Cardiac fibroblast (primary cell): ENCODE results near the gene DDX42.

ENCODE experiments used
- DNase-seq, 2 donors: peaks; one replicate each; pipeline versions ENCODE4 v3.0.0 to v3.0.0-alpha.2; 2010; ENCODE audit warnings: low read depth in 2 of 2
- H3K4me3 ChIP-seq, 2 donors: replicated peaks in 1 of 2; 1 replicate in 1 of 2; 2 replicates in 1 of 2; pipeline ENCODE4 v1.5.1; 2011; ENCODE audit warnings: low read depth in 2 of 2, low read length in 2 of 2, mild to moderate bottlenecking in 2 of 2, moderate library complexity in 1 of 2
- CTCF ChIP-seq: IDR thresholded peaks from one replicate; pipeline ENCODE4 v1.5.1; 2011; ENCODE audit warnings: low read depth, mild to moderate bottlenecking, low read length, inconsistent platforms

The DDX42 gene

GRCh38 chr17:63774141-63774968 lies at the start of gene DDX42:
Gene DDX42 (plus strand): TSS chr17:63774170. CDS start chr17:63787050, 12,880 bp downstream.
- DNase-seq: peak; percentile 69
- TF ChIP-seq CTCF: peak; percentile 13
- peak within 1 kb of the TSS; percentile 60 to 94 for H3K4me3 ChIP-seq

- no peak overlapping the region for H3K4me3 ChIP-seq
- no peak for TF ChIP-seq CTCF
- DNase-seq: no peak
Measured at GRCh38 chr17:63735691-63736090, 38.3 kb upstream of the DDX42 start.

- H3K4me3 ChIP-seq: peak overlapping the region; percentile 89 to 94
- TF ChIP-seq CTCF: no peak
- DNase-seq: peak; percentile 12 to 14
Measured at GRCh38 chr17:63740464-63741142, 33.4 kb upstream of the DDX42 start.

GRCh38 chr17:63741143-63741407 lies 32.9 kb upstream of the DDX42 start:
- DNase-seq: no peak
- no peak for TF ChIP-seq CTCF
- peak overlapping the region; percentile 89 to 94 for H3K4me3 ChIP-seq

GRCh38 chr17:63741408-63742173 lies 32.4 kb upstream of the DDX42 start, which contains the start of gene STRADA:
Gene STRADA (minus strand): TSS chr17:63741799. CDS start chr17:63728369, 13,430 bp downstream.
- TF ChIP-seq CTCF: no peak
- DNase-seq: peak; percentile 96 to 97
- peak within 1 kb of the TSS; percentile 89 to 94 for H3K4me3 ChIP-seq

GRCh38 chr17:63751806-63752205 lies 22.2 kb upstream of the DDX42 start:
- peak in 1 of 2 donors; percentile 45 for DNase-seq
- H3K4me3 ChIP-seq: no peak overlapping the region
- TF ChIP-seq CTCF: no peak
